GM18526 (cell line): ENCODE results near the gene TTC38.

Source experiments
- POLR2A ChIP-seq: IDR thresholded peaks from 3 replicates; pipeline ENCODE4 v1.6.1; 2011; ENCODE audit not compliant: insufficient read length; ENCODE audit errors: extremely low read depth

Gene TTC38

DNA sequence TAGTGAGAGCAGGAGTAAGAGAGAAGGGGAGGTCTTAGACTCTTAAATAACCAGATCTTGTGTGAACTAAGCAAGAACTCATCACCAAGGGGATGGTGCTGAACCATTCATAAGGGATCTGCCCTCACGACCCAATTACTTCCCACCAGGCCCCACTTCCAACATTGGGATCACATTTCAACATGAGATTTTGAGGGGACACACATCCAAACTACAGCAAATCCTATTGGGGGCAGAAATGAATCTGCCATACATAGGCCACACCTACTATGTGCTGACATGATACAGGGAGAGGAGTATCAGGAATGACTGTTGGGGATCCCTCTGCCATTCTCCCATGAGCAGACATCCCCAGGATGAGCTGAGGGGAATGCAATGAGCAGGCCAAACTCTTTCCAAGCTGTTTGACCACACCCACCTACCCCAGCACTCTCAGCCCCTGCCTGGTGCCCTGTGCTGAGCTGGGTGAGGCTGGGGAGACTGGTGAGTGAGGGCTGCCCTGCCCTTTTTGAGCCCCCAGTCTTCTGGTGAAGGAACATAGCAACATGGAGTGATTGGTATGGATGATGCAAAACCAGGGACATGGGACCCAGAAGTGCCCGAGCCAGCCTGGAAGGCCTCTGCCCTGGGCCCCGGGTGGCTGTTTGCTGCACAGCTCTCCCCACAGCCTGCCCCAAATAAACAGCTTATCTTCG lies 27.6 kb downstream of the TTC38 start:
- no peak for TF ChIP-seq POLR2A

DNA sequence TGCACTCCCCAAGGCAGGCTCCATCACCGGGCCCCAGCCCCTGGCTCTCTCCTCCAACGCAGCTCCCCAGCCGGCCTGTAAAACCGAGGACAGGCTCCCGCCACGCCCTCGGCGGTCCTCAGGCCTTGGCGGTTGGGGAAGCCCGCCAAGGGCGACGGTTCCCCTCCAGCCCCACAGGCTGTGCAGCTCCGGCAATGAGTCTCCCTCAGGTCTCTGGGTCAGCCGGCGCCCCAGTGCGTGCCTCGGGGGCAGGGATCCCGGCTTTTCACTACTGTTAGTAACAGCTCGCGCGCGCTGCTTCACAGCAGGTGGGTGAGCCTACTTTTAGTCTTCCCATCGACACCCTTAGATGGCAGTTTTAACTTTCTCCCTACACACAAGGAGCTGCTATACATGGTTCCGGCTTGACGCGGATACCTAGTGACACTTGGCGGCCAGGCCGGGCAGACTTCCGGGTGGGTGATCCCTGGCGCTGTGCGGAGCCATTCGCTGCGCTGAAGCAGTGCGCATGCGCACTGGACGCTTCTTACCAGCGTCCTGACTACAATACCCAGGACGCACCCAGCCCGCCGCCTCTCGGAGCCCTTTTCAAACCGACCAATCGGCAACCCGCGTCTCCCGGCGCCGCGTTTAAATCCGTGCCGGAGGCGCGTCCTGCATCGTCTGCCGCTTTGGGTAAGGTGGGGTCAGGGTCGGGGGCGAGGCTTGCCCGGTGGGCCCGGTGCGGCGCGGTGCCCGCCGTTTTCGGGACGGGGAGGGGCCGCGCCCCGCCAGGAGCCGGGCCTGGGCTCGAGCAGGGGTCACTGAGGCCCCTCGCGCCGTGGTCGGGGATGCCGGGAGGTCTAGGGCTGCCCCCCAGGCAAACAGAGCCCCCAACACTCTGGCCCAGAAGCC lies 28.7 kb downstream of the TTC38 start, which contains the start of gene GTSE1:
Gene GTSE1 (plus strand): TSS at position 614 of the 894 bp plus-strand sequence. CDS start 531 bp downstream, outside the sequence.
- TF ChIP-seq POLR2A, result peak; percentile 76

DNA sequence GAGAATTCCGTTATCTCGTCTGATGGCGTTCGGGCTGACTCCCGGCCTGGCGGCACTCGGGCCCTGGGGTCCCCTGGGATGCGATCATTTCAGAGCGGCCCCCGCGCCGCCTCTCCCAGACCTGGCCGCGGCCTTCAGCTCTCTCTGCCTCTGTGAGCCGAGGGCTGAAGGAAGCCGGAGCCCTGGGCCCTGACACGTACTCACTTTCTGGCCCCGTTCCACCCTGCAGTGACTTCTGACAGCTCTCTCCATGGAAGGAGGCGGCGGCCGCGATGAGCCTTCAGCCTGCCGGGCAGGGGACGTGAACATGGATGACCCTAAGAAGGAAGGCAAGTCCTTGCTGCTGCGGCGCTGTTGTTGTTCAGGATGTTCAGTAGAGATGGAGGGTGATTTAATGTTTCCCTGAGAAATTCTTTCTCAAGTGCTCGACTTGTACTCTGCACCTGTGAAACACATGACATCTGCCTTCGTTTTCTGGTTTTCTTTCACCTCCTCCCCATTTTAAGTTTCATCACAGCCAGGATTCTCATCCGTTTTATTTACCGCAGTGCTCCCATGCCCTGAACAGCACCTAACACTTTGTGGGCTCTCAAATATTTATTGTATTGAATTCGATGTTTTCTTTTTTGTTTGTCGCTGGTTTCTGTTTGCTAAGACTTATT lies 29.5 kb downstream of the TTC38 start:
- no peak for TF ChIP-seq POLR2A

DNA sequence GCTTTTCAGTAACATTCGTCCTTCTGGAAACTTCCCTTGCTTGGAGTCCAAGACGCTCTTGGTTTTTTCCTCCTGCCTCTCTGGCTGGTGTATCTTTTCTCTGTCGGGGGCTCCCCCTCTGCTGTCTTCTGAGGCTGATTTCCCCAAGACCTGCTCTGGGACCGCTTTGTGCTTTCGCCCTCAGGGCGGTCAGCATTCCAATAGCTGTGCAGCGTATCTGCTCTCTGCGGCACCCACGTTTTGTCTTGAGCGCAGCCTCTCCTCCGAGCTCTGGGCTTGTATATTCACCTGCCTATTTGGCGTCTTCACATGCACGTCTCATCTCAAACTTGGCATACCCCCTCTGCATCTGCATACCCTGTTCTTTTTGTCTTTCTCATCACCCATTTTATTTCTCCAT lies 31.3 kb downstream of the TTC38 start:
- TF ChIP-seq POLR2A, result no peak

DNA sequence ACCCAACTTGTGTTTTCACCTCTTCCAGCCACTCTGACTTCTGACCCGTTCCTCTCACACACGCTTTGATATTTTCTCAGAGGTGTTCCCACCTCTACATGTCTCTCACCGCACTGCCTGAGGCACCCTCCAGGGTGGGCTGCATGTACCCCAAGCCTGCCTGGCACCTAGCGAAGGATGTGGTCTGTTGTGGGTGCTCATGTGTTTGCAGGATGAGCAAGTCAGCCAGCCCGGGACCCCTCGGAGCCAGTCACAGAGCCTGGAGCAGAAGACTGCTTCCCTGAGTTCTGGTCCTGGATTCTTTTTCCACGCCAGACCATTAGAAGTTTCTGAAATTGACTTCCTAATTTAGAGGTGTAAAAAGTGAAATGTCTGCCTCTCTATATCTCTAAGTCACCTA lies 32.7 kb downstream of the TTC38 start:
- no peak for TF ChIP-seq POLR2A

DNA sequence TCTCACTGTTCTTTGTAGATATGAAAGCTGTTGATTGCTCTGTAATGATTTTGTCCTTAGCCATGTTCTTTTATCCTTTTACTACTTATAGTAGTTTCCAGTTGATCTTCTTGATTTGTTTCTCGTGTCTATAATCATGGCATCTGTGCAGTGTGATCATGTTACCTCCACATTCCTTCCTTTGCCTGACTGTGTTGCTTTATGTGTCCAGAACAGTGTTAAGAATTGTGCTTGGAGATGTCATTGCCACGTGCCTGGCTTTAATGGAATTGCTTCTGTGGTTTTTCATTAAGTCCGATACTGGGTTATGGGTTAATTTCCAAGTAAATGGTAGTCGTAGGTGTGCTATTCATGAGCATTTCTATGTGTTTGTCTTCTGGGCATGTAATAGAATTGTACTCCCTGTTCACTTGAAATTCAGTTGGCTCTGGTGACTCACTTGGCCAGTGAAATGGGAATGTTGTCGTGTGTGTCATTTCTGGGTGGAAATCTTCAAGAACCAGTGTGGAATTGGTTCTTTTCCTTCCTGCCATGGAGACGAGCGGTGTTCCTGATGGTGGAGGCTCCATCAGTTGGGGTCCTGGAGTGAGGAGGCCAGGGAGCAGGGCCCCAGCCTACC lies 35.6 kb downstream of the TTC38 start:
- TF ChIP-seq POLR2A, result no peak

DNA sequence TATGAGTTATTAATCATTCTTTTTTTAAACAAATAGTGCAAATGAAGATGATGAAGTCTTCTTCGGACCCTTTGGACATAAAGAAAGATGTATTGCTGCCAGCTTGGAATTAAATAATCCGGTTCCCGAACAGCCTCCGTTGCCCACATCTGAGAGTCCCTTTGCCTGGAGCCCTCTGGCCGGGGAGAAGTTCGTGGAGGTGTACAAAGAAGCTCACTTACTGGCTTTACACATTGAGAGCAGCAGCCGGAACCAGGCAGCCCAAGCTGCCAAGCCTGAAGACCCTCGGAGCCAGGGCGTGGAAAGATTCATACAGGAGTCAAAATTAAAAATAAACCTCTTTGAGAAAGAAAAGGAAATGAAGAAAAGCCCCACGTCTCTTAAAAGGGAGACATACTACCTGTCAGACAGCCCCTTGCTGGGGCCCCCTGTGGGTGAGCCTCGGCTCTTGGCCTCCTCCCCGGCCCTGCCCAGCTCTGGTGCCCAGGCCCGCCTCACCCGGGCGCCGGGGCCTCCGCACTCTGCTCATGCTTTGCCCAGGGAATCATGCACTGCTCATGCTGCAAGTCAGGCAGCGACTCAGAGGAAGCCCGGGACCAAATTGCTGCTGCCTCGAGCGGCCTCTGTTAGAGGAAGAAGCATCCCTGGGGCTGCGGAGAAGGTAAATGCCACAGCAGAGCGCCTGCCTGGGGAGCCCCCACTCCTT lies 40.6 kb downstream of the TTC38 start:
- TF ChIP-seq POLR2A, result no peak

DNA sequence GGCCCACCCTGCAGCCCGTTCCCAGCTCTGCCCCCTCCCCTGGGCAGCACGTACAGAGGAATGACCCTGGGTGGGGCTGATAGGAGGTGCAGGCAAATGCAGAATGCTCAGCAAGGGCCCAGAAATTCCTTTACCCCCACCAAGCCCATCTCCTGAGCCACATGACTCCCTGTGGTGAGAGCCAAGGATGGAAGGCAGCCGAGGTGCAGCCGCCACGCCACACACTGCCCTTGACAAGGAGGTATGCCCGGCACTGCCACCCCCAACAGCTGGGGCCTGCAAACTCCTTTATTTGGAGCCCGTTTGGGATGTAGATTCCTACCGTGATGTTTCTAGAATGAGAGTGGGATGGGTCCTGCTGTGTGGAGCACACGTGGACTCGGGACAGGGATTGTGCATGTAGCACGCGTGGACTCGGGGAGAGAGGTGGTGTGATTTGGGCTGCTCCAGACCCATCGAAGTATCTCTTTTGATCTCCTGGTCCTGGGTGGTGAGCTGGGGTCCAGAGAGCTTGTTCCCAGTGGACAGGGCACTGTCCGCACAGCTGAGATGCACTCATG lies 41.8 kb downstream of the TTC38 start:
- no peak for TF ChIP-seq POLR2A

DNA sequence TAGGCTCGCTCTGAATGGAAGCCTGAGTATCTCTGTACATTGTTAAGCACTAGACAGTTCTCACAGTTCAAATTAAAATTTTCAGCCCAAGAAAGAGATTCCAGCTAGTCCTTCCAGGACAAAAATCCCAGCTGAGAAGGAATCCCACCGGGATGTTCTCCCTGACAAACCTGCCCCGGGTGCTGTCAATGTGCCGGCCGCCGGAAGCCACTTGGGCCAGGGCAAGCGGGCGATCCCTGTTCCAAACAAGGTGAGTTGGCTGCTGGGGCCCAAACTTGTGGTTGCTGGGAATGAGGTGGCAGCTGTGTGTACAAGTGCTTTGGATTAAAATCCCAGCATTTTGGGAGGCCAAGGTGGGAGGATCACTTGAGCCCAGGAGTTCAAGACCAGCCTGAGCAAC lies 44.2 kb downstream of the TTC38 start:
- TF ChIP-seq POLR2A, result no peak

DNA sequence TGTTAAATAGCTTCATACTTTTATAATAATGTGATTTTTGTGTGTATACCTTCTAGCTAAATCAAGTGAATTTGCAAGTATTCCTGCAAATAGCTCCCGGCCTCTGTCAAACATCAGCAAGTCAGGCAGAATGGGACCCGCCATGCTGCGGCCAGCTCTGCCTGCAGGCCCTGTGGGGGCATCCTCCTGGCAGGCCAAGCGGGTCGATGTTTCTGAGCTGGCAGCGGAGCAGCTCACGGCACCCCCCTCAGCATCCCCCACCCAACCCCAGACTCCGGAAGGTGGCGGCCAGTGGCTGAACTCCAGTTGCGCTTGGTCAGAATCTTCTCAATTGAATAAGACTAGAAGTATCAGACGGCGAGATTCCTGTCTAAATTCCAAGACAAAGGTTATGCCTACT lies 48.2 kb downstream of the TTC38 start:
- no peak for TF ChIP-seq POLR2A

DNA sequence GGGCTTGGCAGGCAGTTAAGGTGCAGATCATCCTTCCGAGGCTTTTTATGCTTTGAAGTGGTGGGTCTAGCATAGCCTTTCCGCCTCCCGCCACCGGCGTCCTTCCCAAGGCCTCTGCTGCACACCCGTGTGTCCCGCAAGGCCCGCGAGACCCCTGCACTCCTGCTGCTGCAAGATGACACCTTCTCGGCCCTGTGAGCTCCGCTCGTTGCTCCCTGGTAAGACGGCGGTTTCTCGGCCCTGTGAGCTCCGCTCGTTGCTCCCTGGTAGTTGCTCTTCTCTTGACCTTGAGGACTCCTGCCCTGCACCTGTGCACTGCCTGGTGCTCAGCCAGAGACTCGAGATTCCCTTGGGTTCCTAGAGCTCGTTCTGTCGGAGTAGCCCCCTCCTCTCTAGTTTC lies 49.8 kb downstream of the TTC38 start:
- no peak for TF ChIP-seq POLR2A

DNA sequence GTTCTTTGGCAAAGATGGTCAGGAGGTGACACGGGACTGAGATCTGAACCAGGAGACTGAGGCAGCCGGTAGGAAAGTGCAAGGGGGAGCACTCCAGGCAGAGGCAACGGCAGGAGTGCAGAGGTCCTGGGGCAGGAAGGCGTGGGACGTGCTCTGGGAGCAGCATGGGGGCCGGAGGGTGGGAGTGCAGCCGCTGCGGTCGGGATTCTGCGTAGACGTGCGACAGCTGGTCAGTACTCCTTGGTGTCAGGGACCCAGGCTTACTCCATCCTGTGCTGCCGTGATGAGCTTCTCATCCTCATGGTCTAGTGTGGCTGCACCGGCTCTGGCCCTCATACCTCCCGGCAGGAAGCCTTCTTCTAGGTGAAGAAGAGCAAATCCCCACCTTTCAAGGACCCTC lies 50.8 kb downstream of the TTC38 start:
- no peak for TF ChIP-seq POLR2A

DNA sequence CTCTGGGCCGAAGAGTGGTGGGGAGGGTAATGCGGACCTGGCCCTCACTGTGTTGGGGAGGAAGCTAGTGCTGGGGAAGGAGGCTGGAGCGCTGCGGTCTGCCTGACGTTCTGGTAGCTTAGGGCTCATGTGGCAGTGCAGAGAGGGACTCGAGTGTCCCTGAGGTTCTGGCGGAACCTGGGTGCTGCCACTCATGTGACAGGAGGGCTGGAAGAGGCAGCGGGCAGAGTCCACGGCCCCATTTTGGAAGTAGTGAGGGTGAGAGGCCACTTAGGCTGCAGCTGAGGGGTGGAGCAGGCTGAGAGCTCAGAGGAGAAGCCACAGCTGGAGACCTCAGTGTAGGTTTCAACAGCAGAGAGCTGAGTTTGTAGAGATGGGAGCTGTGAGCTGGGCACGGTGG lies 51.5 kb downstream of the TTC38 start:
- no peak for TF ChIP-seq POLR2A

DNA sequence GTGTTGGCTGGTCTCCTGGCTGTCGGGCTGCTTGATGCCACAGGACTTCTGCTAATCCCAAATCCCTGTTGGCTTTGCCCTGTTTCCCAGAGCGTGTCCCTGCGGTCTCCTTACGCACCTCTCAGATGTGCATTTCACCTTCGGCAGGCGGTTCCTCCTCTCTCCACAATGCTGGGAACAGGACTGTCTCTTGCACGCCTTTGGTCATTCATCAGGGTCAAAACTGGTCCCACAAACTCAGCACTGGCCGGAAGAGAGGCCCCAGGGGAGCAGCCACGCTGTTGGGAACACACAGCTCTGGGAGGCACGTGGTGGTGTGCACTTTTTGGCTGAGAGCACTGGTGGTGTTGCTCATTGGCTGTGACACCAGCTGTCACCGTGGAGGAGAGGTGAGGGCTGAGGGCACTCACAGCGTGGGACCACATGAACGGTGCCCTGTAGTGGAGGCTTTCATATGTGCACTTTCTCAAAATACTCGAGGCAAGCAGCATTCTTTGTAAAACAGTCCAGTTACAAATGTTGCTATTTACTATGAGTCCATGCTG lies 52.4 kb downstream of the TTC38 start:
- TF ChIP-seq POLR2A, result no peak
